Erythroblast (primary cell): Measurements from ENCODE around the gene MAB21L1.
A peak's percentile ranks its signal among the peaks of the same experiment; 100 is the strongest.

Experiments
- DNase-seq, 2 experiments: peaks; one replicate each; lab custom pipeline; 2025; lab: John Stamatoyannopoulos, UW
- GATA1 ChIP-seq: IDR thresholded peaks from 2 replicates; pipeline ENCODE4 v1.6.1; 2011; ENCODE audit warnings: low read depth, mild to moderate bottlenecking, control low read depth, low read length, moderate library complexity
- POLR2A ChIP-seq: IDR thresholded peaks from 2 replicates; pipeline ENCODE4 v1.6.1; 2011; ENCODE audit warnings: mild to moderate bottlenecking, low read length

The MAB21L1 gene

DNA sequence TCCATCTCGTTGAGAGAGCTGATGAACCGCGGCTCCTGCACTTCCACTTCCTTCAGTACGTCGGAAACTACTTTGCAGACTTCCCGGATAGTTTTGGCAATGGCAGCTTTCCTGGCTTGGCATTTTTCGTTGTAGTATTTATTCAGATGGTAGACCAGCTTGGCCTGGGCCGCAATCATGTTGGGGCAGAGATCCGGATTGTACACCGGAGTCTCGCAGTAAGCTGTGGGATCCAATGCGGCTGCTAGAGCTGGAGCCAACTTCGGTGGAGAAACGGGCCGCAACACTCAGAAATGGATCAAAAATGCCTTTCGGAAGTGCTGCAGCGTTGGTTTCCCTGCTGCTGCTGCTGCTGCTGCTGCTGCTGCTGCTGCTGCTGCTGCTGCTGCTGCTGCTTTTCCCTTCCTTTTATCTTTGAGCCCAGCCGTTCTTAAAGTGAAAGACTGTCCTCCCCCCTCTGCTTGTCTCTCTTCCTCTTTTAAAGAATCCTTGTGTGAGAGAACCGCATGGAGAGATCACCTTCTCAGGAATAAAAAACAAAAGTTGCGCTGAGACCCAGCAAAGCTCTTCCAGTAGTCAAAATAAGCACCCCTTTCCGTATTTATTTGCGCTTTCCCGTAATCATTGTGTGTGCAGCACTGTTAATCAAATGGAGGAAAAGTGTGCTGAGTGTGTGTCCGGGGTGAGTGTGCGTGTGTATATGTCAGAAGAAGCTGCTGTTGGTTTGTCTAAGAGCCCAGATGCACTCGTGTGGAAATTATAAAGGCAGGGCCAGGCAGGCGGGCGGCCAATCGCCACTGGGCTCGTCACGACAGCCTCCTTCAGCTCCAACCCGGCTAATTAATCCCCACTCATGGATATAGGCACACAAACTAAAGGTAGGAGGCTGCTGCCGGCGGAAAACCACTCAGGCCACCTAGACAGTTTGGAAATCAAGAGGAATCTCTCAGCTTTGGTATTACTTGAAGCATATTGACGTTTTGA lies at the start of gene MAB21L1:
TSS of gene MAB21L1 (minus strand) at position 730 of the 984 bp plus-strand sequence. CDS start at position 179, 551 bp downstream.
- TF ChIP-seq POLR2A (no peak), GATA1 (no peak)
- peak; percentile 21 to 24 for DNase-seq

DNA sequence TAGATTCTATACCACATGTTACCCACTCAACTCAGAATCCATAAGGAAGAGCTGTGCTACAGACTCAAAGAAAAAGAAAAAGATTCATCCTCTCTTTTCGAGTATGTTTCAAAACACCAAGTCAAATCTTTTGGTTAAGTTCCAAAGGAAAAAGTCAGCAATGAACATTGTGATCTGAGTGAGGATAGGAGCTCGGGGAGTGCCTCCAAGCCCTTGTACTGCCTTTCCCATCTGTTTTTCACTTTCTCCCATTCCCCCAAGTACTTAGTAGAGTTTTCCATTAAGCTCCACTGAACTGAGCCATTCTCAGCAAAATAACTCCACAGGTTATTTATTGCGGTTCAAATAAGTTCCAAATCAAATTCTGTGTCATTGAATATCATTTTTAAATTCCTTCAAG lies 47.7 kb upstream of the MAB21L1 start:
- TF ChIP-seq POLR2A = no peak
- TF ChIP-seq GATA1 = no peak
- no peak for DNase-seq

DNA sequence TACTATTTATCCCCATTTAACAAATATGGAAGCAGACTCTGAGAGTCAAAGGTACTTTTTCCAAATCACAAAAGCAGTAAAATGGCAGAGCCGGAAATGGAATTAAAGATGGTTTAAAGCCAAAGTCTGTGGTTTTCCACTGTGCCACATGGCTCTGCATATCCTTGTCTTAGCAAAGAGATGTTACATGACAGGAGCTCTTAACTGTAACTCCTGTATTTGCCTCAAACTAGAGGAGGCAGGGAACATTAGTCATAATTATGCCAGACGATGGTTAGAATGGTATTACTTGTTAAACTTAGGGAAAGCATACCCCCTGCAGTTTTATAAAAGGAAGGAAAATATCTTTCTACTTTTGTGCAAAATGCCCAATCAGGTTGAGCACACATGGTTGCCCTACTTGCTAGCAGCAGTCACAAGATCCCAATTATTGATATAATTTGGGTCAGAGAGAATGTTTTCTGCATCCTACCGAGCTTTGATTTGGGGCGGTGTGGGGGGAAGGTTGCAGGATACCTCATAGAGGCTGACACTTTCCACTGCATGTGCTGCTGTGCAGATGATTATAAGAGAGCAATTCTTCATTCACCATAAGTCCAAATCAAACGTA lies 42.0 kb upstream of the MAB21L1 start:
- no peak for TF ChIP-seq GATA1
- no peak for TF ChIP-seq POLR2A

DNA sequence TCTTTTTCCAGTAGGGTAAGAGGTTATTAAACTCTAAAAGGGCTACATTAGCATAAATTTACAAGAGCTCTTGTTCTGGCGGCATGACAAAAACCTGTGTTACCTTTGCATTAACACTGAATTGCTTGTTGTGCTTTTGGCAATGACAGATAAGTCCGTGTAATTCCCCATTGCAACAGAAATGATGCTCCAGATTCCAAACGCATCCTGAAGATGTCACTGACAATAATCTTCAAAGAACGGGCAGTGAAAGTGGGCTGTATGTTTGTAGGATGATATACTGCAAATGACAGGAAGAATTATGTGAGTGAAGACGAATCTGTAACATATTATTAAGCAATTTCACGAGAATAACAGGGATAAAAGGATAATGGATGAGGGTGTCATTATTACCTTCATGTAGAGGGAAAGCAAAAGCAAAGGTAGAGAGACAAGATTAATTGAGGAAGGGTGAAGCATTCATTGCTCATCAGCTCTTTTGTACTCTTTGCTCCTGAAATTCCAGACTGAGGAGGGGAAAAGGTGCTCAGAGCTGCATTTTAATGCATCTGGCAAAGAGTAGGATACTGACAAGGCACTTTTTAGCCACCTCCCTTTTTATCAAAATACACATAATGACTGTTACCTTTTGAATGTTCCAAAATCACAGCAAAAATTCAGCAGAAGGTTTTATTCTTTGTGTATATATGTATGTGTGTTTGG lies 38.5 kb upstream of the MAB21L1 start:
- TF ChIP-seq POLR2A = no peak
- no peak for TF ChIP-seq GATA1
- no peak for DNase-seq

More for the DNA sequence above, 42.0 kb upstream of the MAB21L1 start:
- no peak for DNase-seq

DNA sequence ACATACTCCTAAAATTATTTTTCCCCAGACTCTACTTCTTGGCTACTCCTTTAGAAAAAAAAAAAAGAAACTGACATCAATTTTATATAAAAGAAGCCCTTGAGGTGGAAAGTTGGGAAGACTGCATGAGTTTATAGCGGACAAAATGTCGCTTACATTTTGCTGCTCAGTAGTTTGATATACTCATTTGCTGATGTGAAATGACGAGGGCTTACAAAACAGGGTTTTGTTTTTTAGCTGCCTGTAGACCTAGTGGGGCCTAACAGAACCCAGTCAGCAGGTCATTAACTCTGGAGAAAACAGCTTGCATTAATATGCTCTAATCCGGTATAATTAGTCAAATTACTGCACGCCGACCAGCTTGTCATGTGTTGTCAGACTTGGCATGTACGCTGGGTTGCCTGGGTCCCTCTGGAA lies 37.6 kb upstream of the MAB21L1 start:
- DNase-seq = no peak
- TF ChIP-seq POLR2A (no peak), GATA1 (no peak)

DNA sequence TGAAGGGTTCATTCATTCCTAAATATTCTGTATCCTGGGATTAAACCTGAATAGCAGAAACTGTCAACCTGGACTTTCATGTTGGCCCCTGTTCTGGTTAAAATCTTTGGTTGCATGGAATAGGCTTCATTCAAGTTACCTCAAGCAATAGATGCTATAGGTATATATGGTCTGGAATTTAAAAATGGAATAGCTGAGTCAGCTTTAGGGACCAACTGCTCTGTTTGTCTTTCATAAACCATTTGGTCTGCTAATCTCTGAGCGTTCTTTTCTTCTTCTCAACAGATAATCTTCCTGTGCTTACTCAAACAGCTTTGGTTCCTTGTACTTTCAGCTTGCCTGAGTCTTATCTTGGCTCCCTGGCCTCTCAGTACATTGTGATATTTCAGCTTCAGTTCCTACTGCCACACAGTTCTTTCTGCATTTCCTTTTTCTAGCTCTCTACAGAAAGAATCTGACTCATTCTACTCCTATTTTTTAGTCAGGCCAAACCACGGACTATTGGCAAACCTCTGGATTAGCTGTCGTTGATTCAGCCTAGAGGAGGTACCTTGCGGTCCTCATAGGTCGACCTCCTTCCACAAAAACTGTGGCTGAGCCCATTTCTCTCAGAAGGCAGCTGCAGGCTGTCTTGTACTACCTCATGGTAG lies 35.9 kb upstream of the MAB21L1 start:
- peak; percentile 17 to 61 for DNase-seq
- TF ChIP-seq GATA1 = no peak
- TF ChIP-seq POLR2A = no peak

DNA sequence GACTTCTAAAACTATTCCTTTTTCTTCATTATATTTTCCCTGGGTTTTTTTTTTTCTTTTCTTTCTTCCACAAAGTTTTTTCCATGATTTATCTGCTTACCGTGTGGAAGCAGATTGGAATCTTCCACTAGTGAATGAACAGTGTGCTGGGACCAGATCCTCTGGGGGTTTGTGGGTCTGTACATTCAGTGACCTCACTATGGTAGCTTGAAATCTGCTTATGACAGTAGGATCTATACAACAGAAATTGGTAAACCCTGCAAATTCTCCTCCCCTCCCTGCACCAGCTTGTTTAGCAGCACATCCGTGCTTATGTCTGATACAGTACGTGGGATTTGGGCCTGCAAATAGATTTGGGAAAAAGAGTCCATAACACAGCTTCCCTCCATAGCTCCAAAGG lies 26.0 kb upstream of the MAB21L1 start:
- no peak for DNase-seq
- TF ChIP-seq GATA1 = no peak
- no peak for TF ChIP-seq POLR2A

DNA sequence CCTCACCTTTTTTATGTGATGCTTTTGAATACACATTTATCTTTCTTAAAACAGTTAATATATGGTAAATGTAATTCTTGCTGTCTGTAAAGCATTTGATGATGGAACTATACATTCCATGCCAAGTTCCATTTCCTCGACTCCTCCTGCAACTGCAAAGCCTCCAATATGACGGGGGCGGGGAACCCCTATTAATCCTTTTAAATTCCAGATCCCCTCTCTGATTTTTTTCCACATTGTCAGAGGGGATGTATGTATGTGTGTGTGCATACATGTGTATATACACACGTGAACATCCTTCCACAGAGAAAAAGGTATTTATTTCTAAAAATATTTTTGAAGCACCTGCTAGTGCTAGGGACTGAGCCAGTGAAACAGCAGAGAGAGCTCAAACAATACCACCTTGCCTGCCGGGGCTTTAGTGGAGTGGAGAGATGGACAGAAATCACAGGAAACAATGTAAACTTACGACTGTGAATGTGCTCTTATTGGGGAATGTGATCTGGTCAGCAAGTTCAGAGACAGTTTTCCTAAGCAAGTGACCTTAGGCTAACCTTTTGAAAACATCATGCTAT lies 25.3 kb upstream of the MAB21L1 start:
- TF ChIP-seq GATA1 (no peak), POLR2A (no peak)
- no peak for DNase-seq

DNA sequence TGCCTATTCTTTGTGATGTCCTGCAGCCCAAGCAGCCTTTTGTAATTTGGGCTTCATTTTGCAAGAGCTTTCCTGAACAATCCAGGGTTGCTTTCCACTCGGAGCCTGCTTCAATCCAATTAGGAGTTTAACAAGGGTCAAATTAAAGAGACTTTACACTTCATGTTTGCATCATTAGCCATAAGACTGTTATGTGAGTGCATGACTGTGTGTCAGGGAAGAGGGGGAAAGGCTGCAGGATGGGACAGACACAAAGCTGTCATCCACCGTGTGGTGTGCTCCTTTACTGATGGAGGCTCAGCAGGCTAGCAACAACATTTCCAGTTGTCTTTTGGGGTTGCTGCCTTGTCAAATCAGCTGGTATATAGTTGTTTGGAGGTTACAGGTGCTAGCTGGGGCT lies 23.7 kb upstream of the MAB21L1 start:
- no peak for DNase-seq
- no peak for TF ChIP-seq GATA1
- TF ChIP-seq POLR2A = no peak

DNA sequence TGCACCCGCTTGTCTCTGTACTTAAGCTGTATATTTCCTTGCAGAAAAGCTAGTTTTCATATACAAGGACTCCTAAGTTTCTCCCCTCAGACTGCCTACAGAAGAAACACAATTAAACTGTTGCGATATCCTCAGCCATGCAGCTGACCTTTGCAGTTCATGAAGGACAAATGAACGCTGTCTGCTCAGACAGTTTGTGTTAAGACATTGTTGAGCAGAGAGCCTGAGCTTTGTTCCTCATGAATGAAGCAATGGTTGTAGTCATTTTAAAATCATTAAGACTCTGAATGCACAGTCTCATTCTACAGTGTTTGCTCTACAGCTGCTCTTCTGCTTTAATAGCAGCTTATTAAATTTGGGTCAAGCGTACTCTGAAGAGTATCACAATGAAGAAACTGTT lies 23.2 kb upstream of the MAB21L1 start:
- no peak for TF ChIP-seq GATA1
- TF ChIP-seq POLR2A = no peak
- no peak for DNase-seq

DNA sequence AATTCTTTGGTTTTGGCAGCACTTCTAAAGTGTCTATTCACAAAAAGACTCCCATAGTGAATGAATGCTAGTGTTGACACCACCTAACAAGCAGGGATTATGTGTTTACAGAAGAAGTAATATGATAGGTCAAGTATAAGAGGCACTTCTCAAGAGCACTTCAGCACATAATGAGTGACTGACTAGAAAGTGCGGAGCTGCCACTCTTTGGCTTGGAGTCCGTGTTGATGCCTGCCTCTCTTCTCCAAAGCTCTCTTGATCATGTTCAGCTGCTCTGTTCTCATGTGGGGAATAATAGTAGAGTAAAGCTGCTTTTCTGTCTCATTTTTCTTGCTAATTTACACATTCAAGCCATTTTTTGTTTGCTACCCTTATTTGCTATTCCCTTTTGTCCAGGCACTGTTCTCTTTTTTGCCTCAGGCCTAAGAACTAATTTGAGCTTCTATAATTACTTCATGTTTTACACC lies 22.7 kb upstream of the MAB21L1 start:
- TF ChIP-seq POLR2A (no peak), GATA1 (no peak)

DNA sequence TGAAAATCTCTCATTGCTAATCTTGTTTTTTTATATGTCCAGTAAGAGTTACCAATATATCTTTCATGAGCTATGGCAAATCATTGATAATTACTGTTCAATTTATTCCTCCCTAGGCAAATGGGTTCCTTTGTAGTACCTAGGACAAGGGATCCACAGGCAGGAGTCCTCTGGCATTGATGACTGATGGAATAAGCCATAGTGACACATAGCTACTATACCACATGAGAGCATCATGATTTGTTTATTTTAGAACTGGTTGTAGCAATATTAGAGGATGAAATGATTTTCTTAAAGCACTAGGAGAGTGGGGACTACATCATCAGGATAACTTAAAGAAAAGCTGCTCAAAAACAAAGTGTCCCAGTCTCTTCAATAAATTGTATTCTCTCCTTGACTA lies 21.7 kb upstream of the MAB21L1 start:
- DNase-seq = no peak
- TF ChIP-seq POLR2A (no peak), GATA1 (no peak)

More for the DNA sequence above, 22.7 kb upstream of the MAB21L1 start:
- no peak for DNase-seq
